ENCODE data around the gene HJV. TPM values are rescaled to one million over a fixed set of nuclear protein-coding genes. Genes with fewer than 3 reads are reported as not detected.
A peak's percentile ranks its signal among the peaks of the same experiment; 100 is the strongest.

The HJV gene
- total RNA-seq, 2 donors from 2014 or later, result not detected

DNA sequence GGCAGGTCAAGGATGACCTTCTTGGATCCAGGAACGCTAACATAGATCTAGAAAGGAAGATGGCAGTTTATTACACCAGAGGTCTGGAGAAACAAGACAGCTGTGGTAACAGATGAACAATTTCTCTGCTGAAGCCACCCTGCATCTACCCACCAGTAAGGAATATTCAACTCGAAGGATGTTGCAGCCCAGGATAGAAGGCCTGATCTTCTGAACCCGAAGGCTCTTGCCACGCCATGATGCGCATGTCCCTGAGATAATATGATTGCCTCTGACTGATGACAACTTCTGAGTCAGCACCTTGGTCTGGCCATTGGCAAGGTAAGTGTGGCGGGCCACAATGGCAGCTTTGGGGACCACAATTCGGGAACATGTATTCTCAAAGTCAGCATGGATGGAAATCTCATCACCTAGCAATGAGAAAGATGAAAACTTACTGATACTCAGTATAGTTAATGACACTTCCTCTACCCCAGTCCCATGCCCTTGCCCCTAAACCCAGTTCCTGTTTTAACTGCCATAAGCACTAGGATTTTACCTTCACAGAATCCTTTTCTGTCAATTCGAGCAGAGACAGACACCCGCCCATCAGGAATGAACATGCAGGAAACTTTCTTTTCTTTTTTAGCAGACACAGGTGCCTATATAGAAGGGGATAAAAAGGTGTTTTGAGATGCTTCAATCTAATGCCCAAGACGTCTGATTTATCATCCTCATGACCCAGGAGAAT lies 27.0 kb downstream of the HJV start:
- WGBS, 2 donors, result 1 to 8% methylated on average over 10 of the region's 10 CpGs
- H3K27me3 ChIP-seq, result no peaks in the 10 kb centered on the region
- no peaks in the 10 kb centered on the region for H3K9me3 ChIP-seq
- H3K36me3 ChIP-seq (replicated peaks in 1 of 2; ENCODE audit: insufficient read depth in 1 of 2, low read depth in 2 of 2), result peaks cover 10 to 18% of the 10 kb centered on the region in 2 donors
- DNase-seq, result peak in 1 of 4 donors; percentile 36
- no peak for ATAC-seq
- TF ChIP-seq POLR2A (IDR thresholded peaks at IDR 0.05) (no peak), CTCF (IDR thresholded peaks at IDR 0.05) (no peak)
- H3K27ac ChIP-seq, result peak overlapping the region; percentile 50 to 98 (median 95)
- peaks cover 64% of the 10 kb centered on the region for H3K4me1 ChIP-seq
- intact Hi-C loops (cut with DNase I), result no loop called here
- peak overlapping the region; percentile 41 to 94 for H3K4me3 ChIP-seq

DNA sequence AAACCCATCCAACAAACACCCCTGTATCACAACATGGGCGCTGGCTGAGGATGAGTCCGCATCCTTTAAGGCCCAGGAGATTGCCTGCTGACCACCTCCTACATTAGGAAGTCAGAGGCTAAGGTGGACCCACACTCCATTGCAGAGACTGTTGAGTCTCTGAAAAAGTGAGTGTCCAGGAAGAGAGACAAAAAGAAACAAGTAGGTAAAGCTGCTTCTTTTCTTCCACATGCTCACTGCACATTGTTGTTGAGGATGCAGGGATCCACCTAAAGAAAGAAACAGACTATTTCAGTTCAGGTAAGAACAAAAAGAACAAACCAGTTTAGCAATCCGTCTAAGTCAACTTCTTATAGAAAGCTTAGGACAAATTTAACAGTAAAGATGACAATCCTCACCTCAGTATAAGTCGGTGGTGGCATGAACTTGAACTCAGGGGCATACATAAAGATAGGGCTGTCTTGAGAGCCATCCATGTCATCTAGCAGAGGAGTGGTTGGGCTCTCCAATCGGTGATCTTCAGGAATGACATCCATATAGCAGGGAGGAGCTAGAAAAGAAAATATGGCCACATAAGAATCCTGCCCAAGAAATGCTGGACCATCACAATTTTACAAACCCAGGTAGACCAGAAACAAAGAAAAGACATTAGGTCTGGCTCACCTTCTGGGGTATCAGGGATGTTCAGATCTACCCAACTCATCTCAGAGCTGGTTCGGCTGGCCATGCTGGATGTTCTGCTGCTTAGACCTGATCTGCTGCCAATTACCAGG lies 27.7 kb downstream of the HJV start:
- TF ChIP-seq CTCF (IDR thresholded peaks at IDR 0.05), result peak in 1 of 7 experiments; percentile 3
- TF ChIP-seq POLR2A (IDR thresholded peaks at IDR 0.05), result no peak
- DNase-seq (no peak), ATAC-seq (no peak)
- no peaks in the 10 kb centered on the region for H3K27me3 ChIP-seq
- H3K4me1 ChIP-seq, result peaks cover 56% of the 10 kb centered on the region
- H3K27ac ChIP-seq, result peak overlapping the region; percentile 50 to 98 (median 95)
- intact Hi-C loops (cut with DNase I), result no loop called here
- H3K36me3 ChIP-seq (replicated peaks in 1 of 2; ENCODE audit: insufficient read depth in 1 of 2, low read depth in 2 of 2), result peaks cover 10 to 18% of the 10 kb centered on the region in 2 donors
- H3K9me3 ChIP-seq, result no peaks in the 10 kb centered on the region
- 19 to 28% methylated on average over 6 of the region's 6 CpGs for WGBS, 2 donors
- H3K4me3 ChIP-seq, result peak overlapping the region; percentile 41 to 94

- H3K27me3 ChIP-seq, result no peaks in the 10 kb centered on the region
- intact Hi-C loops (cut with DNase I), result no loop called here
- WGBS, 2 donors, result 9 to 13% methylated on average over 5 of the region's 5 CpGs
- H3K9me3 ChIP-seq, result no peaks in the 10 kb centered on the region
- peak overlapping the region in 1 of 2 donors; percentile 94 for H3K4me3 ChIP-seq
- ATAC-seq, result no peak
- no peak for DNase-seq
- H3K27ac ChIP-seq, result peak overlapping the region; percentile 59 to 98 (median 95)
- peaks cover 10 to 18% of the 10 kb centered on the region in 2 donors for H3K36me3 ChIP-seq (replicated peaks in 1 of 2; ENCODE audit: insufficient read depth in 1 of 2, low read depth in 2 of 2)
- TF ChIP-seq CTCF (IDR thresholded peaks at IDR 0.05) (no peak), POLR2A (IDR thresholded peaks at IDR 0.05) (no peak)
- peaks cover 50% of the 10 kb centered on the region for H3K4me1 ChIP-seq
Observed at GRCh38 chr1:145992958-145993617, 28.4 kb downstream of the HJV start.

GRCh38 chr1:145992502-145992936 lies 29.0 kb downstream of the HJV start:
- peak overlapping the region in 1 of 2 donors; percentile 4 for H3K4me3 ChIP-seq
- no peaks in the 10 kb centered on the region for H3K27me3 ChIP-seq
- peaks cover 10 to 18% of the 10 kb centered on the region in 2 donors for H3K36me3 ChIP-seq (replicated peaks in 1 of 2; ENCODE audit: insufficient read depth in 1 of 2, low read depth in 2 of 2)
- H3K9me3 ChIP-seq, result no peaks in the 10 kb centered on the region
- H3K4me1 ChIP-seq, result peaks cover 50% of the 10 kb centered on the region
- peak overlapping the region; percentile 59 to 98 (median 95) for H3K27ac ChIP-seq
- DNase-seq, result no peak
- TF ChIP-seq CTCF (IDR thresholded peaks at IDR 0.05) (no peak), POLR2A (IDR thresholded peaks at IDR 0.05) (no peak)
- 41 to 54% methylated on average over 1 of the region's 1 CpG for WGBS, 2 donors
- intact Hi-C loops (cut with DNase I), result no loop called here
- ATAC-seq, result no peak
